Endothelial cell of umbilical vein (primary cell): ENCODE data around the gene ADGRG3. TPM values are rescaled to one million over a fixed set of nuclear protein-coding genes. Genes with fewer than 3 reads are reported as not detected.

Experiments used
- BruUV-seq: library from RNA; stranded (reverse); fragments of 400-500 nt; replicated peaks from 2 replicates; lab custom pipeline; 2021; lab: Mats Ljungman, UMichigan
- CTCF ChIA-PET: fragments of 300-600, 350-600 bp; sonication (Branson Sonifier 250); formaldehyde crosslinking; loops from one replicate; lab custom pipeline; 2021; ENCODE audit warnings: antibody characterized with exemption, inconsistent platforms; lab: Charles Lee
- POLR2A ChIA-PET: fragments of 300-600, 350-600 bp; sonication (Branson Sonifier 250); formaldehyde crosslinking; loops from one replicate; lab custom pipeline; 2021; ENCODE audit warnings: antibody characterized with exemption, inconsistent platforms; lab: Charles Lee
- DNase-seq: peaks from one replicate; pipeline ENCODE4 v3.0.0-alpha.2; 2011; ENCODE audit warnings: low read depth, low spot score
- FAIRE-seq: peaks from 2 replicates; lab custom pipeline; 2011; peaks lifted over from hg19 to GRCh38; lab: Jason Lieb, UNC
- H2AFZ ChIP-seq: 2 replicates; pipeline ENCODE4 v1.6.0; 2012; ENCODE audit warnings: low read depth, low read length, control low read depth, inconsistent platforms
- H3K27ac ChIP-seq: 2 replicates; pipeline ENCODE4 v1.5.1; 2011; ENCODE audit warnings: low read depth, mild to moderate bottlenecking, control low read depth, low read length, moderate library complexity; ENCODE audit not compliant: insufficient read depth
- H3K27me3 ChIP-seq, 2 experiments: 2 replicates each; pipeline versions ENCODE4 v1.6.0 to v1.6.1; 2011; ENCODE audit warnings: low read length in 2 of 2, mixed read lengths in 1 of 2; ENCODE audit not compliant: control insufficient read depth in 2 of 2, insufficient read depth in 2 of 2
- H3K36me3 ChIP-seq, 2 experiments: 2 replicates in 1 of 2; 3 replicates in 1 of 2; pipeline ENCODE4 v1.5.1; 2011; ENCODE audit warnings: low read length in 2 of 2, mild to moderate bottlenecking in 1 of 2, moderate library complexity in 1 of 2; ENCODE audit not compliant: control insufficient read depth in 2 of 2, insufficient read depth in 2 of 2; ENCODE audit errors: extremely low read depth in 1 of 2
- H3K4me1 ChIP-seq: 3 replicates; pipeline ENCODE4 v1.5.1; 2011; ENCODE audit warnings: mild to moderate bottlenecking, low read length; ENCODE audit not compliant: control insufficient read depth, insufficient read depth; ENCODE audit errors: extremely low read depth
- H3K4me2 ChIP-seq: 2 replicates; pipeline ENCODE4 v1.6.1; 2011; ENCODE audit warnings: low read length, control low read depth, mixed read lengths; ENCODE audit not compliant: insufficient read depth
- H3K4me3 ChIP-seq, 3 experiments: fragments of 200-600 bp in 1 of 3; sonication (generic), shearing (Covaris generic) in 1 of 3; replicated peaks in 1 of 3; 2 replicates each; pipeline ENCODE4 v1.5.1; 2011 to 2016; ENCODE audit warnings: control low read depth in 3 of 3, low read length in 3 of 3, mild to moderate bottlenecking in 2 of 3, inconsistent platforms in 1 of 3, low read depth in 1 of 3, moderate library complexity in 1 of 3; ENCODE audit not compliant: insufficient read depth in 1 of 3
- H3K79me2 ChIP-seq: 2 replicates; pipeline ENCODE4 v1.6.0; 2012; ENCODE audit warnings: low read length, inconsistent platforms; ENCODE audit not compliant: control insufficient read depth, insufficient read depth
- H3K9ac ChIP-seq: replicated peaks from 2 replicates; pipeline ENCODE3; 2011; ENCODE audit warnings: low read length, control low read depth; ENCODE audit not compliant: insufficient read depth; ENCODE audit errors: extremely low read depth
- H3K9me1 ChIP-seq: replicated peaks from 3 replicates; pipeline ENCODE4 v1.6.0; 2011; ENCODE audit warnings: mild to moderate bottlenecking, low read length; ENCODE audit not compliant: control insufficient read depth, insufficient read depth; ENCODE audit errors: extremely low read depth
- H3K9me3 ChIP-seq: replicated peaks from 2 replicates; pipeline ENCODE4 v1.5.1; 2012; ENCODE audit warnings: low read length, inconsistent platforms; ENCODE audit not compliant: control insufficient read depth, insufficient read depth
- H4K20me1 ChIP-seq: replicated peaks from 2 replicates; pipeline ENCODE3; 2011; ENCODE audit warnings: mild to moderate bottlenecking, low read length; ENCODE audit not compliant: control insufficient read depth, insufficient read depth; ENCODE audit errors: extremely low read depth
- CTCF ChIP-seq, 2 donors: IDR thresholded peaks; 1 replicate in 1 of 2; 2 replicates in 1 of 2; pipeline ENCODE4 v1.5.1; 2011; ENCODE audit warnings: low read length in 2 of 2, mild to moderate bottlenecking in 2 of 2, moderate library complexity in 2 of 2, control low read depth in 1 of 2, inconsistent platforms in 1 of 2, low read depth in 1 of 2; ENCODE audit not compliant: insufficient read depth in 1 of 2; ENCODE audit errors: extremely low read depth in 1 of 2
- EZH2 ChIP-seq: IDR thresholded peaks from 2 replicates; pipeline ENCODE4 v1.6.1; 2012; ENCODE audit warnings: borderline replicate concordance, low read depth, mild to moderate bottlenecking, moderate library complexity, low read length, inconsistent platforms; ENCODE audit not compliant: severe bottlenecking
- FOS ChIP-seq: IDR thresholded peaks from 2 replicates; pipeline ENCODE4 v1.6.1; 2011; ENCODE audit warnings: mild to moderate bottlenecking, low read length, moderate library complexity, borderline replicate concordance; ENCODE audit not compliant: insufficient read depth
- GATA2 ChIP-seq: IDR thresholded peaks from 2 replicates; pipeline ENCODE4 v1.7.0; 2011; ENCODE audit warnings: low read depth, mild to moderate bottlenecking, moderate library complexity, mixed read lengths, low read length; ENCODE audit not compliant: insufficient read length, insufficient read depth
- JUN ChIP-seq: IDR thresholded peaks from 2 replicates; pipeline ENCODE4 v1.6.1; 2011; ENCODE audit warnings: borderline replicate concordance, low read depth; ENCODE audit not compliant: insufficient read length, insufficient read depth
- MAX ChIP-seq: IDR thresholded peaks from 2 replicates; pipeline ENCODE4 v1.6.1; 2011; ENCODE audit not compliant: insufficient read depth, insufficient read length
- MYC ChIP-seq: IDR thresholded peaks from one replicate; pipeline ENCODE4 v1.6.1; 2011; ENCODE audit warnings: mild to moderate bottlenecking, low read depth, low read length
- POLR2A ChIP-seq: IDR thresholded peaks from 2 replicates; pipeline ENCODE4 v1.6.1; 2012; ENCODE audit warnings: low read depth, mild to moderate bottlenecking, control low read depth, low read length
- POLR2AphosphoS5 ChIP-seq: IDR thresholded peaks from 2 replicates; pipeline ENCODE4 v1.6.1; 2012; ENCODE audit warnings: low read depth, mild to moderate bottlenecking, control low read depth, low read length, moderate library complexity; ENCODE audit not compliant: insufficient read depth
- dilution Hi-C: fragments of 300-500 bp; cut with MboI; formaldehyde crosslinking; loops from one replicate; pipeline ENCODE4 v1.15.0; 2019; ENCODE audit warnings: low sequenced_read_pairs; ENCODE audit not compliant: extremely low pct_ligation_motif_present
- intact Hi-C: fragments of 100-400 bp; cut with micrococcal nuclease; formaldehyde crosslinking; loops from one replicate; pipeline ENCODE4 v1.10.0; 2022
- polyA plus RNA-seq, 4 experiments: library from polyadenylated mRNA; depleted of rRNA in 3 of 4; stranded (reverse) in 3 of 4; unstranded in 1 of 4; fragments of >200 nt; gene quantifications; 2 replicates each; pipeline versions ENCODE4 v1.2.1 to v1.2.3, GENCODE V29; 2011 to 2012; ENCODE audit warnings: missing spikeins in 1 of 4
- total RNA-seq: library from RNA; stranded (reverse); gene quantifications from 2 replicates; pipeline ENCODE4 v1.2.3, GENCODE V29; 2021

The ADGRG3 gene
- total and polyA plus RNA-seq, 2 donors (not counting 3 experiments of a cell fraction or from before 2014, with no cell fraction given) = not detected

DNA sequence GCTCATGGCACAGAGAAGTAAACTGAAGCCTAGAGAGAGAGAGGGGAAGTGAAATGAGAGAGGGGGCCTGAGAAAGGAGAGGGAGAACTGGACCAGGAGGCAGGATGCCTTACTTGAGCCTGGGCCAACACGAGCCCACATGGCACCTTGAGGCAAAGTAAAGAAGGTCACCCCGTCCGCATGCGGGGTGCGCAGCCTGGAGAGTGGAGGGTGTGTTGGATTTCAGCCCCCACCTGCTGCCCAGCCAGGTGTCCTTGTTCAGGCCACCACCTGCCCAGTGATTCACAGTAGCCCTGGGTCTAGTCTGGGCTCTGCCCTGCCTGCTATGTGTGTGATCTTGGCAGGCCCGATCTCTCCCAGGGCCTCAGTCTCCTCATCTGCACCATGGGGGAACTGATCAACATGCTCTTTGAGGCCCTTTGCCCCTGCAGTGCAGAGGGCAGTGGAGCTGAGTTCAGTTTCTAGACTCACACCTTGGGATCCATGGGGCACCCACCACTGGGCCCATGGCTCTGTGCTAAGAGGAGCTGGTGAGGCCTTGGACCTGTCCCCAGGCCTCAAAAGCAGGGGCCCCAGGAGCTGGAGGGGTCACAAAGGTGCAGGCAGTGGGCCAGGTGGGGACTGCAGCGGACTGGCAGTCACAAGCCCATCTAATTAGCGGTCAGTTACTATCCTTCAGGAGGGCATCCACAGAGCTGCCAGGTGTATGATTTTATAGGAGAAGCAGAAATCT lies 16.7 kb downstream of the ADGRG3 start:
- DNase-seq (no peak), FAIRE-seq (no peak)
- no peaks in the 10 kb centered on the region for H3K79me2 ChIP-seq
- TF ChIP-seq FOS (no peak), EZH2 (no peak), POLR2A (no peak), GATA2 (no peak), CTCF (IDR thresholded peaks at IDR 0.05; ENCODE audit: extremely low read depth in 1 of 2, insufficient read depth in 1 of 2, low read depth in 1 of 2, low read length in 2 of 2) (no peak), JUN (no peak), MAX (no peak), MYC (no peak), POLR2AphosphoS5 (no peak)
- no peaks in the 10 kb centered on the region for H3K9me3 ChIP-seq
- POLR2A ChIA-PET = no interaction called here
- CTCF ChIA-PET = interaction anchor here (1.1 to 3.4 kb wide), 2 partner anchors 94 to 109 kb away, joined by 3 to 15 read pairs; no protein-coding TSS in a partner anchor
- dilution Hi-C loops (no loop called here), intact Hi-C loops (no loop called here)
- no peak overlapping the region for H2AFZ ChIP-seq
- no peak overlapping the region for H3K9ac ChIP-seq
- peaks cover 2% of the 10 kb centered on the region in 2 experiments for H3K27me3 ChIP-seq
- BruUV-seq = no TSS peak
- H3K4me1 ChIP-seq = no peaks in the 10 kb centered on the region
- H3K9me1 ChIP-seq = no peaks in the 10 kb centered on the region
- H3K27ac ChIP-seq = no peak overlapping the region
- no peaks in the 10 kb centered on the region for H3K36me3 ChIP-seq
- H3K4me3 ChIP-seq = no peak overlapping the region
- H4K20me1 ChIP-seq = no peaks in the 10 kb centered on the region
- no peak overlapping the region for H3K4me2 ChIP-seq
